MV-4-11 (cell line): Measurements from ENCODE around the gene CEACAM16.
A peak's percentile ranks its signal among the peaks of the same experiment; 100 is the strongest.
"Not testable (repeated sequence)": the region's sequence is repeated elsewhere in the genome, so short reads cannot be mapped to it uniquely, and the experiment has no call there.

Source experiments
- DNase-seq: peaks from one replicate; lab custom pipeline; 2025; lab: John Stamatoyannopoulos, UW

CEACAM16 gene

GRCh38 chr19:44677019-44677811 is 21.7 kb upstream of the CEACAM16 start:
- peak; percentile 62 for DNase-seq

- DNase-seq, result no peak
Observed at GRCh38 chr19:44680536-44680935, 18.4 kb upstream of the CEACAM16 start.

GRCh38 chr19:44681992-44682790 is 16.8 kb upstream of the CEACAM16 start:
- DNase-seq, result no peak

- DNase-seq, result peak; percentile 30
Observed at GRCh38 chr19:44682807-44683206, 16.1 kb upstream of the CEACAM16 start.

- no peak for DNase-seq
Observed at GRCh38 chr19:44683434-44684210, 15.3 kb upstream of the CEACAM16 start.

GRCh38 chr19:44684396-44684795 is 14.6 kb upstream of the CEACAM16 start:
- DNase-seq, result not testable (repeated sequence)

- DNase-seq, result peak; percentile 48
Observed at GRCh38 chr19:44684892-44685863, 13.8 kb upstream of the CEACAM16 start.

GRCh38 chr19:44685877-44686276 is 13.1 kb upstream of the CEACAM16 start:
- DNase-seq, result peak; percentile 78

- DNase-seq, result no peak
Observed at GRCh38 chr19:44686896-44687295, 12.1 kb upstream of the CEACAM16 start.

- DNase-seq, result peak; percentile 74
Observed at GRCh38 chr19:44687888-44688287, 11.1 kb upstream of the CEACAM16 start.

- DNase-seq, result peak; percentile 57
Observed at GRCh38 chr19:44689290-44690130, 9.4 kb upstream of the CEACAM16 start.

GRCh38 chr19:44690131-44690440 is 8.9 kb upstream of the CEACAM16 start:
- DNase-seq, result no peak

- DNase-seq, result no peak
Observed at GRCh38 chr19:44692379-44692721, 6.6 kb upstream of the CEACAM16 start.

GRCh38 chr19:44694184-44694579 is 4.8 kb upstream of the CEACAM16 start:
- DNase-seq, result no peak

- DNase-seq, result no peak
Observed at GRCh38 chr19:44696939-44697669, 1.8 kb upstream of the CEACAM16 start.

- DNase-seq, result no peak
Observed at GRCh38 chr19:44697670-44698034, 1.3 kb upstream of the CEACAM16 start.

- DNase-seq, result no peak
Observed at GRCh38 chr19:44700547-44700946, 1.6 kb downstream of the CEACAM16 start.

- no peak for DNase-seq
Observed at GRCh38 chr19:44701228-44701627, 2.3 kb downstream of the CEACAM16 start.

GRCh38 chr19:44702551-44703176 is 3.7 kb downstream of the CEACAM16 start:
- no peak for DNase-seq
